A673 (cell line): ENCODE data around the gene PDIA4. TPM values are rescaled to one million over a fixed set of nuclear protein-coding genes. Genes with fewer than 3 reads are reported as not detected.

ENCODE experiments used
- BruUV-seq: library from RNA; stranded (reverse); fragments of 400-500 nt; replicated peaks from 2 replicates; lab custom pipeline; 2021; lab: Mats Ljungman, UMichigan
- CTCF ChIA-PET: fragments of 300-600 bp; sonication (Branson Sonifier 250); formaldehyde crosslinking; loops from one replicate; lab custom pipeline; 2022; ENCODE audit warnings: antibody characterized with exemption; lab: Charles Lee
- POLR2A ChIA-PET: fragments of 300-600 bp; sonication (Branson Sonifier 250); formaldehyde crosslinking; loops from one replicate; lab custom pipeline; 2022; ENCODE audit warnings: antibody characterized with exemption; ENCODE audit not compliant: low non-redundant PET; lab: Charles Lee
- DNase-seq: peaks from one replicate; pipeline ENCODE4 v3.0.0-alpha.2; 2015; ENCODE audit warnings: low spot score
- H3K27ac ChIP-seq: fragments of 200-600 bp; sonication (generic); 2 replicates; pipeline ENCODE4 v1.5.1; 2016; ENCODE audit warnings: mixed run types, low read depth, mild to moderate bottlenecking, mixed read lengths, antibody characterized with exemption, low read length; ENCODE audit not compliant: poor library complexity, severe bottlenecking
- H3K27me3 ChIP-seq: fragments of 200-600 bp; sonication (generic); replicated peaks from 2 replicates; pipeline ENCODE4 v1.6.1; 2017; ENCODE audit warnings: mixed run types, low read depth, mild to moderate bottlenecking, mixed read lengths, antibody characterized with exemption, low read length; ENCODE audit not compliant: insufficient read depth, poor library complexity
- H3K36me3 ChIP-seq: fragments of 200-600 bp; sonication (generic); 2 replicates; pipeline ENCODE4 v1.6.1; 2016; ENCODE audit warnings: mixed run types, mild to moderate bottlenecking, mixed read lengths, antibody characterized with exemption, low read length; ENCODE audit not compliant: insufficient read depth, poor library complexity, severe bottlenecking
- H3K4me1 ChIP-seq: fragments of 200-600 bp; sonication (generic); 2 replicates; pipeline ENCODE4 v1.6.1; 2017; ENCODE audit warnings: mixed run types, mild to moderate bottlenecking, mixed read lengths, antibody characterized with exemption, low read length; ENCODE audit not compliant: insufficient read depth, poor library complexity, severe bottlenecking
- H3K4me3 ChIP-seq: fragments of 200-600 bp; sonication (generic); 2 replicates; pipeline ENCODE4 v1.5.1; 2016; ENCODE audit warnings: low read depth, mixed run types, mild to moderate bottlenecking, mixed read lengths, low read length; ENCODE audit not compliant: poor library complexity, severe bottlenecking
- H3K9me3 ChIP-seq: fragments of 200-600 bp; sonication (generic); 2 replicates; pipeline ENCODE4 v1.6.1; 2016; ENCODE audit warnings: mixed run types, low read depth, mild to moderate bottlenecking, mixed read lengths, antibody characterized with exemption, low read length; ENCODE audit not compliant: poor library complexity, severe bottlenecking
- CTCF ChIP-seq: fragments of 300-800, 200-600 bp; sonication (generic); conservative IDR thresholded peaks from 2 replicates; pipeline ENCODE4 v1.5.1; 2017; ENCODE audit warnings: low read depth, mild to moderate bottlenecking, antibody characterized with exemption, low read length, moderate library complexity, mixed read lengths
- EZH2 ChIP-seq: fragments of 200-600 bp; sonication (generic); IDR thresholded peaks from 2 replicates; pipeline ENCODE4 v1.6.1; 2017; ENCODE audit warnings: borderline replicate concordance, low read depth, mild to moderate bottlenecking, mixed read lengths, antibody characterized with exemption, low read length; ENCODE audit not compliant: poor library complexity, severe bottlenecking
- intact Hi-C: fragments of 100-400 bp; cut with micrococcal nuclease; formaldehyde crosslinking; loops from one replicate; pipeline ENCODE4 v1.10.0; 2022; ENCODE audit not compliant: unreplicated experiment
- total RNA-seq: library from RNA; stranded (reverse); gene quantifications from 2 replicates; pipeline ENCODE4 v1.2.3, GENCODE V29; 2021

Gene PDIA4
- total RNA-seq, 1 experiment from 2014 or later: 235 TPM

GRCh38 chr7:148986742-148987009, 41.6 kb downstream of the PDIA4 start:
- BruUV-seq: no TSS peak

GRCh38 chr7:148983200-148984146, 44.8 kb downstream of the PDIA4 start:
- peak overlapping the region; percentile 62 for H3K4me3 ChIP-seq
- ChIA-PET CTCF (interaction anchor here (0.6 to 0.7 kb wide), 2 partner anchors 22 to 478 kb away, joined by 3 to 5 read pairs; no protein-coding TSS in a partner anchor), POLR2A (no interaction called here)
- BruUV-seq: no TSS peak
- TF ChIP-seq CTCF (no peak), EZH2 (no peak)
- H3K4me1 ChIP-seq: peaks cover 4% of the 10 kb centered on the region
- no peaks in the 10 kb centered on the region for H3K36me3 ChIP-seq
- intact Hi-C loops: loop anchor here (1.0 kb wide), 1 partner anchor 42 kb away; no protein-coding TSS in a partner anchor
- no peaks in the 10 kb centered on the region for H3K27me3 ChIP-seq
- peak overlapping the region; percentile 72 for H3K27ac ChIP-seq
- no peaks in the 10 kb centered on the region for H3K9me3 ChIP-seq
- DNase-seq: peak; percentile 96

More at GRCh38 chr7:148986742-148987009, 41.6 kb downstream of the PDIA4 start:
- Histone ChIP-seq H3K4me3 (peak overlapping the region; percentile 70), H3K36me3 (no peaks in the 10 kb centered on the region), H3K9me3 (no peaks in the 10 kb centered on the region), H3K4me1 (peaks cover 6% of the 10 kb centered on the region), H3K27me3 (no peaks in the 10 kb centered on the region), H3K27ac (no peak overlapping the region)
- no peak for DNase-seq
- ChIA-PET CTCF (no interaction called here), POLR2A (no interaction called here)
- no peak for TF ChIP-seq EZH2
- TF ChIP-seq CTCF: no peak
- intact Hi-C loops: loop anchor here (2.0 to 5.0 kb wide), 3 partner anchors 41 to 106 kb away; partner anchors contain the start of genes EZH2, PDIA4 and ZNF786

GRCh38 chr7:148982654-148983199, 45.6 kb downstream of the PDIA4 start:
- BruUV-seq: no TSS peak
- intact Hi-C loops: loop anchor here (1.0 kb wide), 1 partner anchor 41 kb away; no protein-coding TSS in a partner anchor
- Histone ChIP-seq H3K27me3 (no peaks in the 10 kb centered on the region), H3K9me3 (no peaks in the 10 kb centered on the region), H3K4me1 (peaks cover 2% of the 10 kb centered on the region), H3K27ac (no peak overlapping the region), H3K36me3 (no peaks in the 10 kb centered on the region), H3K4me3 (peak overlapping the region; percentile 62)
- ChIA-PET CTCF (interaction anchor here (0.7 kb wide), 1 partner anchor 23 kb away, joined by 3 read pairs; no protein-coding TSS in a partner anchor), POLR2A (no interaction called here)
- TF ChIP-seq CTCF: no peak
- no peak for TF ChIP-seq EZH2
- peak; percentile 65 for DNase-seq
